H1 (cell line): ENCODE measurements around the gene FLNC. TPM values are rescaled to one million over a fixed set of nuclear protein-coding genes. Genes with fewer than 3 reads are reported as not detected.

Experiments used
- POU5F1 ChIP-seq: IDR thresholded peaks from 2 replicates; pipeline ENCODE4 v1.6.1; 2011; ENCODE audit warnings: low read depth, mild to moderate bottlenecking, low read length, moderate library complexity
- SAP30 ChIP-seq: fragments of 300-600 bp; sonication (generic); IDR thresholded peaks from 2 replicates; pipeline ENCODE4 v1.7.1; 2012; ENCODE audit warnings: low read length, moderate library complexity, mild to moderate bottlenecking, inconsistent platforms; ENCODE audit not compliant: insufficient read depth, insufficient replicate concordance
- polyA plus RNA-seq, 7 experiments: library from polyadenylated mRNA; depleted of rRNA in 3 of 7; stranded (reverse) in 5 of 7; unstranded in 2 of 7; fragments of >200 nt in 5 of 7; fragments of 200-250 nt in 2 of 7; gene quantifications; 1 replicate in 5 of 7; 2 replicates in 1 of 7; 4 replicates in 1 of 7; pipeline versions ENCODE4 v1.2.1 to v1.2.3, GENCODE V29; 2011 to 2013; ENCODE audit warnings: missing spikeins in 2 of 7, mixed read lengths in 2 of 7
- total RNA-seq: library from RNA; stranded (reverse); fragmentation: NEBNext Ultra II Directional; extraction: Animal tissue kit (Norgen Biotek cat#: 25700); gene quantifications from 2 replicates; pipeline ENCODE4 v1.2.1, GENCODE V29; 2021

Gene FLNC
- total and polyA plus RNA-seq, 2 of the 8 experiments (the other 6 are each of a cell fraction or from before 2014, with no cell fraction given) = 1.9 to 10.7 TPM

DNA sequence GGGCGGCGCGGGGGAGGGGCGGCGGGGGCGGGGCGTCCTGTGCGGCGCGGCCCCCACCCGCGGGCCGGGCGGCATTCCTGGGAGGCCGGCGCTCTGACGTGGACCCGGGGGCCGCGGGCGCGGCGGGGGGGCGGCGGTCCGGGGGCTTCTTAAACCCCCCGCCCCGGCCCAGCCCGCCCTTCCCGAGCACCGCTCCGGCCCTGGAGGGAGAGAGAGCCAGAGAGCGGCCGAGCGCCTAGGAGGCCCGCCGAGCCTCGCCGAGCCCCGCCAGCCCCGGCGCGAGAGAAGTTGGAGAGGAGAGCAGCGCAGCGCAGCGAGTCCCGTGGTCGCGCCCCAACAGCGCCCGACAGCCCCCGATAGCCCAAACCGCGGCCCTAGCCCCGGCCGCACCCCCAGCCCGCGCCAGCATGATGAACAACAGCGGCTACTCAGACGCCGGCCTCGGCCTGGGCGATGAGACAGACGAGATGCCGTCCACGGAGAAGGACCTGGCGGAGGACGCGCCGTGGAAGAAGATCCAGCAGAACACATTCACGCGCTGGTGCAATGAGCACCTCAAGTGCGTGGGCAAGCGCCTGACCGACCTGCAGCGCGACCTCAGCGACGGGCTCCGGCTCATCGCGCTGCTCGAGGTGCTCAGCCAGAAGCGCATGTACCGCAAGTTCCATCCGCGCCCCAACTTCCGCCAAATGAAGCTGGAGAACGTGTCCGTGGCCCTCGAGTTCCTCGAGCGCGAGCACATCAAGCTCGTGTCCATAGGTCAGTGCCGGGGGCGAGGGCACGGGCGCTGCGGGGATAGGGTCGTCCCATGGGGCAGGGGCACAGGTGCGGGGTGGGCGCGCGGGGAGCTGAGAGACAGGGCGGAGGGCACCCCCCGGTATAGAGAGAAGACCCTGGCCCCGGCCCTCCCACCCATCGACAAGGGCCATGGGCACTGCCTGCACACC lies at the start of gene FLNC (continued):
- TF ChIP-seq SAP30 (no peak), POU5F1 (no peak)
